Aorta (tissue), 5 donors: Measurements from ENCODE around the gene ATXN8OS. TPM values are rescaled to one million over a fixed set of nuclear protein-coding genes. Genes with fewer than 3 reads are reported as not detected.

ENCODE experiments used
- ATAC-seq: fragments of 200-7000 bp; cut with Tn5 transposase; one replicate; pipeline ENCODE4 v1.9.1; 2022; ENCODE audit warnings: moderate library complexity; ENCODE audit not compliant: low FRiP score
- DNase-seq, 2 donors: peaks; one replicate each; pipeline ENCODE4 v3.0.0-alpha.2; 2020
- H3K27ac ChIP-seq, 2 donors: one replicate each; pipeline ENCODE4 v1.5.1; 2013; ENCODE audit warnings: low read length in 2 of 2, mild to moderate bottlenecking in 2 of 2, moderate library complexity in 2 of 2, control low read depth in 1 of 2, inconsistent platforms in 1 of 2, low read depth in 1 of 2
- H3K27me3 ChIP-seq, 2 donors: one replicate each; pipeline ENCODE4 v1.6.1; 2013; ENCODE audit warnings: control low read depth in 1 of 2, low read length in 1 of 2, mild to moderate bottlenecking in 1 of 2, moderate library complexity in 1 of 2; ENCODE audit not compliant: insufficient read depth in 2 of 2, control insufficient read depth in 1 of 2
- H3K36me3 ChIP-seq, 2 donors: one replicate each; pipeline ENCODE4 v1.6.1; 2013; ENCODE audit warnings: control low read depth in 1 of 2, low read length in 1 of 2, mild to moderate bottlenecking in 1 of 2; ENCODE audit not compliant: insufficient read depth in 2 of 2, control insufficient read depth in 1 of 2
- H3K4me1 ChIP-seq, 2 donors: one replicate each; pipeline ENCODE4 v1.6.1; 2013; ENCODE audit warnings: low read length in 2 of 2, control low read depth in 1 of 2, mild to moderate bottlenecking in 1 of 2, moderate library complexity in 1 of 2; ENCODE audit not compliant: insufficient read depth in 2 of 2, control insufficient read depth in 1 of 2
- H3K4me3 ChIP-seq, 2 donors: one replicate each; pipeline ENCODE4 v1.5.1; 2013; ENCODE audit warnings: low read length in 2 of 2, control low read depth in 1 of 2, mild to moderate bottlenecking in 1 of 2
- H3K9me3 ChIP-seq: one replicate; pipeline ENCODE4 v1.6.1; 2013; ENCODE audit warnings: mild to moderate bottlenecking, low read length; ENCODE audit not compliant: control insufficient read depth
- WGBS, 2 donors: extraction: QIAGEN DNeasy Blood & Tissue Kit; methylation state at CpG; one replicate each; pipeline ENCODE4 v1.1.7; 2013; 5-methylcytosine and 5-hydroxymethylcytosine counted together
- intact Hi-C, 2 donors: fragments of 100-400 bp; cut with DNase I; formaldehyde crosslinking; loops; one replicate each; pipeline versions ENCODE4 v1.14.2 to v1.15.0; 2022
- polyA plus RNA-seq, 2 donors: library from polyadenylated mRNA; stranded (reverse); fragments of 200-250 nt; gene quantifications; one replicate each; pipeline ENCODE4 v1.2.3, GENCODE V29; 2013
- total RNA-seq, 2 donors: library from RNA; stranded (reverse); fragmentation: NEBNext Ultra II Directional; extraction: Animal tissue kit (Norgen Biotek cat#: 25700); gene quantifications; one replicate each; pipeline ENCODE4 v1.2.1, GENCODE V29; 2021
- donor health status: healthy with polysubstance abuse.
- donor health status: Bipolar disorder and iron deficiency.
- donor health status: DM: no; HTN: no; CAD: no.
- donor health status: DM: no; HTN: no; CAD: no.
- donor health status: DM: yes; HTN: yes; CAD: no.

ATXN8OS gene
- total and polyA plus RNA-seq, 4 donors = not detected

GRCh38 chr13:70173598-70173959, 66.0 kb downstream of the ATXN8OS start:
- Histone ChIP-seq H3K4me3 (no peak overlapping the region), H3K4me1 (no peaks in the 10 kb centered on the region), H3K9me3 (no peaks in the 10 kb centered on the region), H3K27ac (no peak overlapping the region), H3K36me3 (no peaks in the 10 kb centered on the region), H3K27me3 (no peaks in the 10 kb centered on the region)
- DNase-seq = no peak
- intact Hi-C loops = no loop called here
- 41 to 50% methylated on average over 1 of the region's 1 CpG for WGBS, 2 donors
- ATAC-seq = no peak

GRCh38 chr13:70178346-70178745, 70.7 kb downstream of the ATXN8OS start:
- no peaks in the 10 kb centered on the region for H3K9me3 ChIP-seq
- no peak for DNase-seq
- no peaks in the 10 kb centered on the region for H3K4me1 ChIP-seq
- intact Hi-C loops = no loop called here
- H3K36me3 ChIP-seq = no peaks in the 10 kb centered on the region
- H3K27me3 ChIP-seq = no peaks in the 10 kb centered on the region
- H3K27ac ChIP-seq = no peak overlapping the region
- 83 to 89% methylated on average over 1 of the region's 1 CpG for WGBS, 2 donors
- H3K4me3 ChIP-seq = no peak overlapping the region
- ATAC-seq = no peak

Other genes with a start within 250 kb of the ATXN8OS start
- not detected for gene KLHL1, start 626 bp downstream of the ATXN8OS start, total RNA-seq
- gene KLHL1, start 626 bp downstream of the ATXN8OS start, polyA plus RNA-seq = not detected